DMS 273 treated with DMSO at 0.1 percent for 48 hours (cell line): ENCODE data around the gene TMUB1.

Experiments used
- DNase-seq: peaks from one replicate; lab custom pipeline; 2025; lab: John Stamatoyannopoulos, UW

Gene TMUB1

GRCh38 chr7:151085329-151085690 lies 2.0 kb upstream of the TMUB1 start:
- DNase-seq = no peak

GRCh38 chr7:151083824-151084160 lies 499 bp upstream of the TMUB1 start:
- DNase-seq = no peak

DNA sequence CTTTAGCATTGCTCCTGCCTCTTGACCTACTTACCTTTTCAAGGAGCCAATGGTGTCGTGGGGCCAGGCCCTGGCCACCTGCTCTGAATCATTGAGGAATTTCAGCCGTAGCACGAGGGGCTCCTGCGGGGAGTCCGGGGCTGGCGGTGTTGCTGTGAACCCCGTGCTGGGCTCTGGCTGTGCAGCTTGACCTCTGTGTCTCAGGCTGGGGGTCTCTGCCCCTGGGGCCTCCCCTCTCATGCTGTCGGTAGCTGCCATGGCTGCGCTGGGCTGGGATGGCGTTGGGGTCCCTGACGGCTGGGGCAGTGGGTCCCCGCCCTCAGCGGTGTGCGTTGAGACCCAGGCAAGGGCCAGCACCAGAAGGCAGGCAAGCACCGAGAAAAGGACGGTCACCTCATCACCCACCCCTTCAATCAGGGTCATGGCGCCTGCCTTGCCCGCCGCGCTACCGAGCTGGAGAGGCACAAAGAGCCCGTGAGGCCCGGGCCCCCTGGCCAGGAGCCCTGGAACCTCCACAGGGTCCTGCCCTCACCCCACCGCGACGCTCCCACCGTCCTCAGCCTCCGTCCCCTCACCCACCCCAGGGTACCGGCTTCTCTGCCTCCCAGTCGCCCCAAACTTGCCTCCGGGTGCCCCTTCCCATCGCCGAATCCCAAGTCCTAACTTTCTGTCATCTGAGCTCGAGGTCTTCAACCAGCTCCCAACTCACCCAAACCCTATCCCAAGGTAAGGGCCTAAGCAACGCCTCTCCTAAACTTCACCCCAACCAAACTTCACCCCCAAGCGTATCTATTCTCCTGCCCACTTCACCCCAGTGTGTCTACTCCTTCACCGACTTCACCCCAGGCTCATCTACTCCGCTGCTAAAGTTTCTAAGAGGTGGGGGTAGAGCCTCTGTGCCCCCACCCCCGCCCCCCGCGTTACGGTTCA lies 887 bp downstream of the TMUB1 start:
- DNase-seq = no peak

- no peak for DNase-seq
Measured at GRCh38 chr7:151081170-151082101, 1.9 kb downstream of the TMUB1 start.

GRCh38 chr7:151080522-151081169 lies 2.6 kb downstream of the TMUB1 start, which contains the start of gene FASTK:
TSS of gene FASTK (minus strand) at chr7:151080809. CDS start at chr7:151080766, 43 bp downstream.
- peak; percentile 75 for DNase-seq

DNA sequence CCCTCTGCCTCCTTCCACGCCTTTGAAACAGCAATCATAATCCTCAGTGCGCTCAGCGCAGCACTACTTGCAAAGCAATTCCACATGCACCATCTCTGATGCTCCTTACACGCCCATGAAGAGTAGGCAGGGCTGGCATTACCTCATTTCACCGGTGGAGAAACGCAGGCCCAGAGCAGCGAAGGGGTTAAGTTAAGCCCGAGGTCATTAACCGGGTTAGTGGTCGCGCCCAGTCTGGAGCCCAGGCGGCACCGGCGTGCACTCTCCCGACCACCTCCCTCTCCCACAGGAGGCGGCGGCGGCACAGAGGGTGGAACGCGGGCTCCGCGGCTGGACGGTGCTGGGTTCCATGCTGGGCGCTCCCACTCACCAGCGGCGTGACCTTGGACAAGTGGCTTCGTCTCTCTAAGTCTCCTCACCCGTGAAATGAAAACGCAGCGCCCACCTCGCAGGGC lies 3.2 kb downstream of the TMUB1 start:
- no peak for DNase-seq

GRCh38 chr7:151079199-151079910 lies 3.9 kb downstream of the TMUB1 start:
- no peak for DNase-seq

GRCh38 chr7:151078233-151079040 lies 4.9 kb downstream of the TMUB1 start:
- DNase-seq = no peak

- DNase-seq = no peak
Measured at GRCh38 chr7:151077705-151078232, 5.5 kb downstream of the TMUB1 start.

DNA sequence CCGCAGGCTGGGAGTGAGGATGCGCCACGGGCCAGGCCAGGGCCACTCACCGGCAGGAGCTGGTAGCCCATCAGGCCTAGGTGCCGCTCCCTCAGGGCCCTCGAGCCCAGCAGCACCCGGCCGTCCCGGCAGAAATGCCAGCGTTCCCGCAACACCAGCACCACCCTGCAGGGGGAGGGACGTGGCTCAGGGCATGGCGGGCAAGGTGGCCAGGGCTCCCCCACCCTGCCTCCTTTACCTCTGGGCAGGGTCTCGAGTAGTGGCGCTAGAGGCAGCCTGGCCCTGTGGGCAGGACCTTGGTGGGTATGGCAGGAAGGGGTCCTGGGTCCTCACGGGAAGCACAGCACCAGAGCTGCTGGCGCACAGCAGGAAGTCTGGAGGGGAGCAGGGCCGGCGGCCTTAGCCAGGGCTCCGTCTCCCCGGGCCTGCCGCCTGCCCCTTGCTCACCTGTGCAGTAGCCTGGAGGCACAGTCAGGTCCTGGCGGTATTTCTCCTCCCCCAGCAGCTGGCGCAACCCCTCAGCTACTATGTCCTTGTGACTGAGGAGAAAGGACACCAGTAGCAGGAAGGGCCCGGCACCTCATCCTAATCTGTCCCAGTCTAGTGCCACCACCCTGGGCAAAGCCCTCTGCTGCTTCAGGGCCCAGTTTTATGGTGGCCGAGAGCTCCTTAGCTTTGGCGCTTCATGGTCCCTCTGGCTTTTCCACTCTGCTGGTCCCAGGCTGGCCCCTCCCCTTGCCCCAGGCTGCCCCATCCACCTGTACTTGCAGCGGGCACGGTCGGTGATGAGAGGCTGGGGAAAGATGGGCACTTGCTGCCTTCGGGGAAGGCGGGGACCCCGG lies 6.2 kb downstream of the TMUB1 start:
- no peak for DNase-seq

DNA sequence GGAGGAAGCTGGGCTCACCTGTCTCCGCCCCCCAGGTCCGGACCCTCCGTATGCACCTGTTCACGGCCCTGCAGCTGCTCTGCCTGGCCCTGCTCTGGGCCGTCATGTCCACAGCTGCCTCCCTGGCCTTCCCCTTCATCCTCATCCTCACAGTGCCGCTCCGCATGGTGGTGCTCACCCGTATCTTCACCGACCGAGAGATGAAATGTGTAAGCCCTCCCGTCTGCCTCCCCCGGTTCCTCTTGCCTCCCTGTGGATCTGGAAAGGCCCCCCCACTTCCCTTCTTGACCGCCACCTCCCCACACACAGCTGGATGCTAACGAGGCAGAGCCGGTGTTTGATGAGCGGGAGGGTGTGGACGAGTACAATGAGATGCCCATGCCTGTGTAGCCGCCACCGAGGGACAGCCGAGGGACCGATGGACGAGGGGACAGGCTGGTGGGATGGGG lies 7.3 kb downstream of the TMUB1 start:
- DNase-seq = no peak

DNA sequence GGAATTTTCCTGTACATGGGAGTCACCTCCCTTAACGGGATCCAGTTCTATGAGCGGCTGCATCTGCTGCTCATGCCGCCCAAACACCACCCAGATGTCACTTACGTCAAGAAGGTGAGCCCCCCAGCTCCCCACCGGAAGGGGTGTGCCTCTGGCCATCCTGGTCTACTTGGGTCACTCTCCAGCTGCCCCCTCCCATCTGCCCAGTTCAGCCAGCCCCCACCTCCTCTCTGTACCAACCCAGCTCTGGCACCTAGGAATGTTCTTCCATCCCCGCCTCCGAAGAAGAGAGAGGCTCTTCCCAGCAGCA lies 7.7 kb downstream of the TMUB1 start:
- no peak for DNase-seq

- DNase-seq = no peak
Measured at GRCh38 chr7:151074817-151075661, 8.3 kb downstream of the TMUB1 start.

DNA sequence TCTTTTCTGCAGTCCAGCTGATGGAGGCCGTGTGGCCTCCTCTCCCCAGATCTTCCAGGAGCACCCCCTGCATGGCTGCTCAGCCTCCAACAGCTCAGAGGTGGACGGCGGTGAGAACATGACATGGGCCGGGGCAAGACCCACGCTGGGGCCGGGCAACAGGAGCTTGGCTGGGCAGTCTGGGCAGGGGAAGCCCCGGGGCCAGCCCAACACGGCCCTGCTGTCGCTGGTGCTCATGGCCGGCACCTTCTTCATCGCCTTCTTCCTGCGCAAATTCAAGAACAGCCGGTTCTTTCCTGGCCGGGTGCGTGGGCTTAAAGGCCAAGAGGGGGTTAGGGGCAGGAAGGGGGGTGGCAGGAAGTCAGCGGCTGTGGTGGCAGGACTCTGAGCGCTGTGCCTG lies 9.3 kb downstream of the TMUB1 start:
- no peak for DNase-seq

- DNase-seq = no peak
Measured at GRCh38 chr7:151071032-151071866, 12.0 kb downstream of the TMUB1 start.

DNA sequence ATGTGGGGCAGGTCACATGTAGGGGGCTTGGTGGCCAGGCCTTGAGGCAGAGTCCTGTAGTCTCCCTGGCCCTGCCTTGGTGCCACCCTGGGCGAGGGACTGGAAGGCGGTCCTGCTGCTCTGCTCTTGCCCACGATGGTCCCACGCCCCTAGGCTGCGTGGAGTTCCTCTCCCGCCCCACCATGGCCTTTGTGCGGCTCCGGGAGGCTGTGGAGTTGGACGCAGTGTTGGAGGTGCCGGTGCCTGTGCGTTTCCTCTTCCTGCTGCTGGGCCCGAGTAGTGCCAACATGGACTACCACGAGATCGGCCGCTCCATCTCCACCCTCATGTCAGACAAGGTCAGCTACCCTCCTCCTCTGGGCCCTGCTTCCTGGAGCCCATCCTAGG lies 12.7 kb downstream of the TMUB1 start:
- DNase-seq = no peak

DNA sequence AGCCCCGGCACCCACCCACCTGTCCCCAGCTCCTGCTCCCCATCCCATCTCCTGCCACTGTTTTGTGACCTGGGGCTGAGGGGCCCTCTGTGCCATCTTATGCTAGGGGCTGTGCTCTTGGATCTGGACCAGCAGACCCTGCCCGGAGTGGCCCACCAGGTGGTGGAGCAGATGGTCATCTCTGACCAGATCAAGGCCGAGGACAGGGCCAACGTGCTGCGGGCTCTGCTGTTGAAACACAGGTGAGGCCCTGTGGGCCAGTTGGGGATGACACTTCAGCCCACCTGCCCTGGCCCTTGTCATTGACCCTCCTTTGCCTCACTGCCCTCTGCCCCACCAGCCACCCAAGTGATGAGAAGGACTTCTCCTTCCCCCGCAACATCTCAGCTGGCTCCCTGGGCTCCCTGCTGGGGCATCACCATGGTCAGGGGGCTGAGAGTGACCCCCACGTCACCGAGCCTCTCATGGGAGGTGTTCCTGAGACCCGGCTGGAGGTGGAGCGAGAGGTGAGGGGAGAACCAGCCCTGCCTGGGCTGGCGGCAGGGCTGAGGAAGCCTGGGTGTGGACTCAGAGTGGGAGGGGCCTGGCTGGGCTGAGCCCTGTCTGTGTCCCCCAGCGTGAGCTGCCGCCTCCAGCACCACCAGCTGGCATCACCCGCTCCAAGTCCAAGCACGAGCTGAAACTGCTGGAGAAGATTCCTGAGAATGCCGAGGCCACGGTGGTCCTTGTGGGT lies 13.3 kb downstream of the TMUB1 start:
- DNase-seq = no peak
